Measurements from ENCODE around the gene CALHM3.

DNA sequence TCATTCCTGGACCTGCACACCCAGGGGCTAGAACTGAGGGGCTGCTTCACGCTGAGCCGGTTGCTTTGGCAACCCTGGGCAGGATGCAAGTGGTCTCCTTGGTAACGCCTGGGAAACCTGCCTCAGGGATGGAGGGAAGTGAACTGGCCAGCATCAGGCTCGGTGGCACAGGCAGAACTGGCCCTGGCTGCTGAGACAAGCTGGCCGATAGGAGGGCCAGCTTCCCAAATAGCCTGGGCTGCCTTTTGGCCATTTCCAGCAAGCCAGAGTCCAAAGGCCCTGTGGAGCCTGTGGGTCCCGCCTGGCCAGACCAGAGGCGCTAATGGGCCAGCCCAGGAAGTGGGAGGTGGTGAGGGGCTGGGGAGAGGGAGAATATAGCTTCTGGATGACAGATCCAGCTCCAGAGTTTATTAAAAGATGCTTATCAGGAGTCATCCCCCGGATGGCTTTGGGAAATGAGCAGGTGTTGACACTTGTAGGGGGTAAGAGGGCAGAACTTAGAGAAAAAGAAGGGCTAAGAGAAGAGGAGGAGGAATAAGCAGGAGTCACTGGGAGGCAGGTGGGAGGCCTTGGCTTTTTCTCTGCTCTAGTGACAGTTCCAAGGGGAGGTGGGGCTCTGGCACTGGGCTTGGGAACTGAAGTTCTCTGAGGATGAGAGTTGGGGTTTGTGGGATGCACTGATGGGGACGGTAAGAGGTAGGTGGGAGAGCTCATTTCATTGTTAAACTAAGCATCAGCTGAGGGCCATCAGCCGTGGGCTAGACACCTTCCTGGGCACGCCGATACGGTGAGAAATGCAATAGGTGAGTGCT lies 24.0 kb upstream of the CALHM3 start:
- TF ChIP-seq, protein P1, sequence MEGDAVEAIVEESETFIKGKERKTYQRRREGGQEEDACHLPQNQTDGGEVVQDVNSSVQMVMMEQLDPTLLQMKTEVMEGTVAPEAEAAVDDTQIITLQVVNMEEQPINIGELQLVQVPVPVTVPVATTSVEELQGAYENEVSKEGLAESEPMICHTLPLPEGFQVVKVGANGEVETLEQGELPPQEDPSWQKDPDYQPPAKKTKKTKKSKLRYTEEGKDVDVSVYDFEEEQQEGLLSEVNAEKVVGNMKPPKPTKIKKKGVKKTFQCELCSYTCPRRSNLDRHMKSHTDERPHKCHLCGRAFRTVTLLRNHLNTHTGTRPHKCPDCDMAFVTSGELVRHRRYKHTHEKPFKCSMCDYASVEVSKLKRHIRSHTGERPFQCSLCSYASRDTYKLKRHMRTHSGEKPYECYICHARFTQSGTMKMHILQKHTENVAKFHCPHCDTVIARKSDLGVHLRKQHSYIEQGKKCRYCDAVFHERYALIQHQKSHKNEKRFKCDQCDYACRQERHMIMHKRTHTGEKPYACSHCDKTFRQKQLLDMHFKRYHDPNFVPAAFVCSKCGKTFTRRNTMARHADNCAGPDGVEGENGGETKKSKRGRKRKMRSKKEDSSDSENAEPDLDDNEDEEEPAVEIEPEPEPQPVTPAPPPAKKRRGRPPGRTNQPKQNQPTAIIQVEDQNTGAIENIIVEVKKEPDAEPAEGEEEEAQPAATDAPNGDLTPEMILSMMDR (conservative IDR thresholded peaks at IDR 0.05; ENCODE audit: low read length): no peak
- TF ChIP-seq EZH2phosphoT487 (IDR thresholded peaks at IDR 0.05; ENCODE audit: borderline replicate concordance, low read depth, low read length): no peak
